HFFc6 (cell line): ENCODE measurements around the gene USH2A. TPM values are rescaled to one million over a fixed set of nuclear protein-coding genes. Genes with fewer than 3 reads are reported as not detected.

Experiments used
- DNase-seq: peaks from one replicate; pipeline ENCODE4 v3.0.0-alpha.2; 2018
- H3K27ac Mint-ChIP-seq: 2 replicates; pipeline ENCODE4 v1.8.0; 2020; ENCODE audit warnings: mild to moderate bottlenecking, mixed read lengths
- H3K27me3 Mint-ChIP-seq: 2 replicates; pipeline ENCODE4 v1.8.0; 2021; ENCODE audit warnings: mild to moderate bottlenecking, moderate library complexity, mixed read lengths; ENCODE audit not compliant: insufficient read depth
- H3K36me3 Mint-ChIP-seq: 2 replicates; pipeline ENCODE4 v1.8.0; 2021; ENCODE audit warnings: low read depth, mixed read lengths
- H3K4me1 Mint-ChIP-seq: 2 replicates; pipeline ENCODE4 v1.8.0; 2020; ENCODE audit warnings: low read depth, mixed read lengths
- H3K4me3 Mint-ChIP-seq: 2 replicates; pipeline ENCODE4 v1.8.0; 2020; ENCODE audit warnings: mild to moderate bottlenecking, moderate library complexity, mixed read lengths
- H3K9me3 Mint-ChIP-seq: 2 replicates; pipeline ENCODE4 v1.8.0; 2020; ENCODE audit warnings: mild to moderate bottlenecking, mixed read lengths
- CTCF ChIP-seq: fragments of 200-600 bp; sonication (generic); IDR thresholded peaks from 2 replicates; pipeline ENCODE4 v1.5.0; 2021; ENCODE audit warnings: antibody characterized with exemption, mild to moderate bottlenecking
- total RNA-seq, 6 experiments: library from RNA; stranded (reverse); fragmentation: NEBNext Ultra II Directional; extraction: Animal tissue kit (Norgen Biotek cat#: 25700); gene quantifications; 2 replicates in 1 of 6; 3 replicates in 5 of 6; pipeline ENCODE4 v1.2.3, GENCODE V29; 2021

Gene USH2A
- total RNA-seq, 6 experiments from 2014 or later, result 0.02 to 0.07 (median 0.04) TPM

- H3K4me3 Mint-ChIP-seq, result no peak overlapping the region
- peaks cover 24% of the 10 kb centered on the region for H3K4me1 Mint-ChIP-seq
- H3K36me3 Mint-ChIP-seq, result no peaks in the 10 kb centered on the region
- TF ChIP-seq CTCF, result no peak
- no peak overlapping the region for H3K27ac Mint-ChIP-seq
- no peak for DNase-seq
- 0 out of 2 replicates have a peak, but pooled peaks cover 1% of the 10 kb centered on the region for H3K27me3 Mint-ChIP-seq
- no peaks in the 10 kb centered on the region for H3K9me3 Mint-ChIP-seq
These were observed 247.5 kb downstream of the USH2A start for GRCh38 chr1:216175714-216176113.

- DNase-seq, result no peak
- Mint-ChIP-seq H3K27ac (no peak overlapping the region), H3K9me3 (no peaks in the 10 kb centered on the region), H3K4me3 (no peak overlapping the region), H3K27me3 (no peaks in the 10 kb centered on the region; the same call in 1 of the 2 replicates), H3K4me1 (peaks cover 31% of the 10 kb centered on the region), H3K36me3 (no peaks in the 10 kb centered on the region)
- no peak for TF ChIP-seq CTCF
These were observed 249.8 kb downstream of the USH2A start for GRCh38 chr1:216173376-216173995.

- H3K4me3 Mint-ChIP-seq, result no peak overlapping the region
- H3K36me3 Mint-ChIP-seq, result no peaks in the 10 kb centered on the region
- no peaks in the 10 kb centered on the region; the same call in 1 of the 2 replicates for H3K27me3 Mint-ChIP-seq
- no peak overlapping the region for H3K27ac Mint-ChIP-seq
- no peak for DNase-seq
- no peaks in the 10 kb centered on the region; the same call in 1 of the 2 replicates for H3K9me3 Mint-ChIP-seq
- peaks cover 18% of the 10 kb centered on the region for H3K4me1 Mint-ChIP-seq
- no peak for TF ChIP-seq CTCF
These were observed 253.9 kb downstream of the USH2A start for GRCh38 chr1:216169351-216169750.

- no peak for TF ChIP-seq CTCF
- Mint-ChIP-seq H3K4me3 (no peak overlapping the region), H3K4me1 (peaks cover 18% of the 10 kb centered on the region), H3K9me3 (no peaks in the 10 kb centered on the region; the same call in 1 of the 2 replicates), H3K27me3 (no peaks in the 10 kb centered on the region; the same call in 1 of the 2 replicates), H3K27ac (peak overlapping the region; percentile 55; the same call in 1 of the 2 replicates), H3K36me3 (no peaks in the 10 kb centered on the region)
- peak; percentile 24 for DNase-seq
These were observed 254.7 kb downstream of the USH2A start for GRCh38 chr1:216168546-216168945.

GRCh38 chr1:216154063-216154462 lies 269.2 kb downstream of the USH2A start:
- Mint-ChIP-seq H3K27ac (no peak overlapping the region), H3K27me3 (no peaks in the 10 kb centered on the region; the same call in 1 of the 2 replicates), H3K4me3 (no peak overlapping the region), H3K9me3 (peaks cover 7% of the 10 kb centered on the region; the same call in 1 of the 2 replicates), H3K36me3 (no peaks in the 10 kb centered on the region; the same call in 1 of the 2 replicates), H3K4me1 (no peaks in the 10 kb centered on the region)
- TF ChIP-seq CTCF, result no peak
- DNase-seq, result no peak
